ENCODE data around the gene TSPEAR. TPM values are rescaled to one million over a fixed set of nuclear protein-coding genes. Genes with fewer than 3 reads are reported as not detected.

Gene TSPEAR
- total RNA-seq, 4 donors from 2014 or later, result 0.21 to 1.3 (median 0.69) TPM

- no peak overlapping the region for H3K27ac ChIP-seq
- no peaks in the 10 kb centered on the region for H3K27me3 ChIP-seq
- H3K4me3 ChIP-seq (replicated peaks in 1 of 3), result no peak overlapping the region
- H3K9me3 ChIP-seq, result no peaks in the 10 kb centered on the region
- H3K4me1 ChIP-seq, result peaks cover 3 to 5% of the 10 kb centered on the region in 2 donors
- 87 to 92% methylated on average over 10 to 16 of the region's 16 CpGs for WGBS, 2 donors
- no peaks in the 10 kb centered on the region for H3K36me3 ChIP-seq
- TF ChIP-seq CTCF (IDR thresholded peaks at IDR 0.05) (no peak), POLR2A (IDR thresholded peaks at IDR 0.05) (no peak)
- no peak for DNase-seq
- intact Hi-C loops (cut with DNase I), result no loop called here
These were observed 244.9 kb downstream of the TSPEAR start for GRCh38 chr21:44466351-44466954.

- Histone ChIP-seq H3K4me3 (replicated peaks in 1 of 3) (no peak overlapping the region), H3K27ac (no peak overlapping the region), H3K4me1 (peaks cover 3 to 5% of the 10 kb centered on the region in 2 donors), H3K27me3 (no peaks in the 10 kb centered on the region), H3K9me3 (no peaks in the 10 kb centered on the region), H3K36me3 (no peaks in the 10 kb centered on the region)
- TF ChIP-seq CTCF (IDR thresholded peaks at IDR 0.05), result no peak
- no peak for TF ChIP-seq POLR2A (IDR thresholded peaks at IDR 0.05)
- no peak for DNase-seq
- intact Hi-C loops (cut with DNase I), result no loop called here
- WGBS, 2 donors, result 77 to 87% methylated on average over 11 to 12 of the region's 12 CpGs
These were observed 247.0 kb downstream of the TSPEAR start for GRCh38 chr21:44464351-44464750.

GRCh38 chr21:44463724-44464123, 247.6 kb downstream of the TSPEAR start:
- TF ChIP-seq CTCF (IDR thresholded peaks at IDR 0.05) (no peak), POLR2A (IDR thresholded peaks at IDR 0.05) (no peak)
- H3K9me3 ChIP-seq, result no peaks in the 10 kb centered on the region
- no peaks in the 10 kb centered on the region for H3K27me3 ChIP-seq
- 35 to 47% methylated on average over 17 to 24 of the region's 30 CpGs for WGBS, 2 donors
- H3K36me3 ChIP-seq, result no peaks in the 10 kb centered on the region
- H3K4me1 ChIP-seq, result peaks cover 3 to 5% of the 10 kb centered on the region in 2 donors
- no peak overlapping the region for H3K4me3 ChIP-seq (replicated peaks in 1 of 3)
- intact Hi-C loops (cut with DNase I), result no loop called here
- H3K27ac ChIP-seq, result no peak overlapping the region
- DNase-seq, result peak in 1 of 2 donors; percentile 13

- no peaks in the 10 kb centered on the region for H3K36me3 ChIP-seq
- peaks cover 3 to 5% of the 10 kb centered on the region in 2 donors for H3K4me1 ChIP-seq
- WGBS, 2 donors, result 80 to 87% methylated on average over 4 to 11 of the region's 11 CpGs
- no peak overlapping the region for H3K4me3 ChIP-seq (replicated peaks in 1 of 3)
- H3K9me3 ChIP-seq, result no peaks in the 10 kb centered on the region
- no peak for DNase-seq
- no peak for TF ChIP-seq POLR2A (IDR thresholded peaks at IDR 0.05)
- TF ChIP-seq CTCF (IDR thresholded peaks at IDR 0.05), result no peak
- H3K27me3 ChIP-seq, result no peaks in the 10 kb centered on the region
- intact Hi-C loops (cut with DNase I), result no loop called here
- no peak overlapping the region for H3K27ac ChIP-seq
These were observed 248.6 kb downstream of the TSPEAR start for GRCh38 chr21:44462834-44463200.

- no peak for DNase-seq
- H3K36me3 ChIP-seq, result no peaks in the 10 kb centered on the region
- intact Hi-C loops (cut with DNase I), result no loop called here
- WGBS, 2 donors, result 94 to 98% methylated on average over 9 to 17 of the region's 25 CpGs
- H3K27ac ChIP-seq, result no peak overlapping the region
- H3K4me3 ChIP-seq (replicated peaks in 1 of 3), result no peak overlapping the region
- TF ChIP-seq POLR2A (IDR thresholded peaks at IDR 0.05), result no peak
- TF ChIP-seq CTCF (IDR thresholded peaks at IDR 0.05), result no peak
- H3K4me1 ChIP-seq, result peaks cover 3 to 5% of the 10 kb centered on the region in 2 donors
- no peaks in the 10 kb centered on the region for H3K27me3 ChIP-seq
- H3K9me3 ChIP-seq, result no peaks in the 10 kb centered on the region
These were observed 249.1 kb downstream of the TSPEAR start for GRCh38 chr21:44462086-44462833.

Measured in thyroid gland (tissue), 4 donors.